HepG2 (cell line): ENCODE measurements around the gene PLXND1. TPM values are rescaled to one million over a fixed set of nuclear protein-coding genes. Genes with fewer than 3 reads are reported as not detected.

Experiments
- BCLAF1 ChIP-seq: fragments of 450-650 bp; IDR thresholded peaks from 2 replicates; pipeline ENCODE4 v1.6.1; 2017; ENCODE audit warnings: mild to moderate bottlenecking
- DPF2 ChIP-seq: sonication (generic); formaldehyde crosslinking; IDR thresholded peaks from 2 replicates; pipeline ENCODE4 v1.4.0; 2020; ENCODE audit warnings: mild to moderate bottlenecking, low read depth, missing genetic modification reagents, borderline replicate concordance
- ETS1 ChIP-seq: sonication (generic); formaldehyde crosslinking; IDR thresholded peaks from 2 replicates; pipeline ENCODE4 v1.4.0; 2020; ENCODE audit warnings: missing genetic modification reagents
- HNF4A ChIP-seq: sonication (generic); formaldehyde crosslinking; IDR thresholded peaks from 2 replicates; pipeline ENCODE4 v1.4.0; 2020; ENCODE audit warnings: missing genetic modification reagents
- NFRKB ChIP-seq: fragments of 450-650 bp; IDR thresholded peaks from 2 replicates; pipeline ENCODE4 v1.6.1; 2017
- PRDM4 ChIP-seq: sonication (generic); formaldehyde crosslinking; IDR thresholded peaks from 2 replicates; pipeline ENCODE4 v1.9.0; 2021; ENCODE audit warnings: missing genetic modification reagents, borderline replicate concordance
- PTBP1 ChIP-seq: fragments of 200-400 bp; formaldehyde crosslinking; IDR thresholded peaks from 2 replicates; pipeline ENCODE4 v1.6.1; 2018; ENCODE audit warnings: low read length, low read depth; ENCODE audit not compliant: poor library complexity, severe bottlenecking
- SMARCE1 ChIP-seq: fragments of 450-650 bp; IDR thresholded peaks from 2 replicates; pipeline ENCODE4 v1.6.1; 2017; ENCODE audit warnings: borderline replicate concordance
- TBX3 ChIP-seq: fragments of 450-650 bp; IDR thresholded peaks from 2 replicates; pipeline ENCODE4 v1.6.1; 2017; ENCODE audit warnings: antibody characterized with exemption, mild to moderate bottlenecking, inconsistent platforms, borderline replicate concordance
- UBTF ChIP-seq: sonication (generic); formaldehyde crosslinking; IDR thresholded peaks from 2 replicates; pipeline ENCODE4 v1.4.0; 2020; ENCODE audit warnings: mild to moderate bottlenecking, missing genetic modification reagents
- ZBTB3 ChIP-seq: sonication (generic); formaldehyde crosslinking; IDR thresholded peaks from 2 replicates; pipeline ENCODE4 v1.4.0; 2020; ENCODE audit warnings: low read depth, mild to moderate bottlenecking, moderate library complexity, missing genetic modification reagents, borderline replicate concordance
- ZBTB44 ChIP-seq: sonication (generic); formaldehyde crosslinking; IDR thresholded peaks from 2 replicates; pipeline ENCODE4 v1.4.0; 2020; ENCODE audit warnings: missing genetic modification reagents
- ZMYM2 ChIP-seq: sonication (generic); formaldehyde crosslinking; IDR thresholded peaks from 2 replicates; pipeline ENCODE4 v1.8.0; 2022; ENCODE audit warnings: mild to moderate bottlenecking, missing genetic modification reagents
- ZNF337 ChIP-seq: sonication (generic); formaldehyde crosslinking; IDR thresholded peaks from 2 replicates; pipeline ENCODE4 v1.5.1; 2020; ENCODE audit warnings: missing genetic modification reagents, low read depth, mild to moderate bottlenecking, borderline replicate concordance
- ZNF468 ChIP-seq: sonication (generic); formaldehyde crosslinking; IDR thresholded peaks from 2 replicates; pipeline ENCODE4 v1.8.0; 2022; ENCODE audit warnings: mild to moderate bottlenecking, moderate library complexity, missing genetic modification reagents
- ZNF674 ChIP-seq: sonication (generic); formaldehyde crosslinking; IDR thresholded peaks from 2 replicates; pipeline ENCODE4 v1.5.0; 2020; ENCODE audit warnings: low read depth, mild to moderate bottlenecking, missing genetic modification reagents
- ZNF781 ChIP-seq: sonication (generic); formaldehyde crosslinking; IDR thresholded peaks from 2 replicates; pipeline ENCODE4 v1.5.1; 2020; ENCODE audit warnings: borderline replicate concordance, mild to moderate bottlenecking, missing genetic modification reagents; ENCODE audit errors: not compliant biosample characterization
- ZSCAN25 ChIP-seq: sonication (generic); formaldehyde crosslinking; IDR thresholded peaks from 2 replicates; pipeline ENCODE4 v1.8.0; 2022; ENCODE audit warnings: mild to moderate bottlenecking, missing genetic modification reagents
- ZSCAN9 ChIP-seq: IDR thresholded peaks from 2 replicates; pipeline ENCODE4 v1.6.1; 2016; ENCODE audit warnings: borderline replicate concordance
- polyA plus RNA-seq, 8 experiments: library from polyadenylated mRNA; depleted of rRNA in 3 of 8; stranded (reverse) in 7 of 8; unstranded in 1 of 8; fragments of >200 nt; fragmentation: Illumina TruSeq in 4 of 8; extraction: Trizol in 4 of 8; gene quantifications; 2 replicates each; pipeline versions ENCODE4 v1.2.1 to v1.2.3, GENCODE V29; 2011 to 2016; ENCODE audit warnings: low read depth in 4 of 8, missing spikeins in 1 of 8, mixed read lengths in 1 of 8; ENCODE audit not compliant: insufficient read depth in 1 of 8
- total RNA-seq, 5 experiments: library from RNA; depleted of rRNA; stranded (reverse); fragments of >200 nt; fragmentation: Illumina TruSeq; extraction: Trizol; gene quantifications; 2 replicates each; pipeline ENCODE4 v1.2.3, GENCODE V29; 2016; ENCODE audit warnings: low read depth in 1 of 5

The PLXND1 gene
- total and polyA plus RNA-seq, 2 of the 13 experiments (the other 11 are each of a cell fraction or from before 2014, with no cell fraction given), result 15.9 to 42.0 TPM

GRCh38 chr3:129605203-129605921 is 1.1 kb downstream of the PLXND1 start (continued):
- TF ChIP-seq SMARCE1 (no peak), HNF4A (no peak), ZNF781 (no peak), BCLAF1 (no peak), ZMYM2 (CRISPR knock-in tag) (no peak), TBX3 (no peak), ZNF337 (no peak; the same call in 1 of the 2 replicates), ZNF674 (CRISPR knock-in tag) (no peak), ZSCAN9 (CRISPR knock-in tag) (no peak), PTBP1 (no peak), UBTF (CRISPR knock-in tag) (no peak; the same call in 1 of the 2 replicates), PRDM4 (CRISPR knock-in tag) (no peak), DPF2 (CRISPR knock-in tag) (no peak), NFRKB (no peak), ETS1 (CRISPR knock-in tag) (no peak; the same call in 1 of the 2 replicates), ZBTB3 (CRISPR knock-in tag) (no peak), ZBTB44 (CRISPR knock-in tag) (no peak), ZSCAN25 (CRISPR knock-in tag) (no peak), ZNF468 (CRISPR knock-in tag) (no peak)
